ENCODE measurements around the gene ITPR1.
A peak's percentile ranks its signal among the peaks of the same experiment; 100 is the strongest.

ITPR1 gene

GRCh38 chr3:4655145-4656045 is 162.2 kb downstream of the ITPR1 start:
- in situ Hi-C loops (cut with HindIII; ENCODE audit: low sequenced_read_pairs) = no loop called here

GRCh38 chr3:4656059-4656458 is 162.9 kb downstream of the ITPR1 start:
- peak; percentile 96 for TF ChIP-seq CTCF (IDR thresholded peaks at IDR 0.05; ENCODE audit: low read depth, low read length, missing control alignments)
- no peak overlapping the region for H3K4me3 ChIP-seq (ENCODE audit: low read depth, low read length)
- in situ Hi-C loops (cut with HindIII; ENCODE audit: low sequenced_read_pairs) = no loop called here
- peak; percentile 75 for DNase-seq (ENCODE audit: low read depth)

More at GRCh38 chr3:4655145-4656045, 162.2 kb downstream of the ITPR1 start:
- H3K4me3 ChIP-seq (ENCODE audit: low read depth, low read length) = no peak overlapping the region
- TF ChIP-seq CTCF (IDR thresholded peaks at IDR 0.05; ENCODE audit: low read depth, low read length, missing control alignments) = no peak
- no peak for DNase-seq (ENCODE audit: low read depth)

GRCh38 chr3:4656626-4657328 is 163.6 kb downstream of the ITPR1 start:
- TF ChIP-seq CTCF (IDR thresholded peaks at IDR 0.05; ENCODE audit: low read depth, low read length, missing control alignments) = no peak
- no peak for DNase-seq (ENCODE audit: low read depth)
- H3K4me3 ChIP-seq (ENCODE audit: low read depth, low read length) = no peak overlapping the region
- in situ Hi-C loops (cut with HindIII; ENCODE audit: low sequenced_read_pairs) = no loop called here

GRCh38 chr3:4660936-4661335 is 167.8 kb downstream of the ITPR1 start:
- no peak for TF ChIP-seq CTCF (IDR thresholded peaks at IDR 0.05; ENCODE audit: low read depth, low read length, missing control alignments)
- H3K4me3 ChIP-seq (ENCODE audit: low read depth, low read length) = no peak overlapping the region
- in situ Hi-C loops (cut with HindIII; ENCODE audit: low sequenced_read_pairs) = no loop called here
- DNase-seq (ENCODE audit: low read depth) = no peak

GRCh38 chr3:4664412-4664811 is 171.3 kb downstream of the ITPR1 start:
- no peak for DNase-seq (ENCODE audit: low read depth)
- in situ Hi-C loops (cut with HindIII; ENCODE audit: low sequenced_read_pairs) = no loop called here
- TF ChIP-seq CTCF (IDR thresholded peaks at IDR 0.05; ENCODE audit: low read depth, low read length, missing control alignments) = no peak
- no peak overlapping the region for H3K4me3 ChIP-seq (ENCODE audit: low read depth, low read length)

- in situ Hi-C loops (cut with HindIII; ENCODE audit: low sequenced_read_pairs) = no loop called here
- no peak for TF ChIP-seq CTCF (IDR thresholded peaks at IDR 0.05; ENCODE audit: low read depth, low read length, missing control alignments)
- no peak for DNase-seq (ENCODE audit: low read depth)
- H3K4me3 ChIP-seq (ENCODE audit: low read depth, low read length) = no peak overlapping the region
These were observed 172.0 kb downstream of the ITPR1 start for GRCh38 chr3:4665197-4665596.

All from astrocyte of the cerebellum (primary cell).